NCI-H460 (cell line): Measurements from ENCODE around the gene ITIH6. TPM values are rescaled to one million over a fixed set of nuclear protein-coding genes. Genes with fewer than 3 reads are reported as not detected.
A peak's percentile ranks its signal among the peaks of the same experiment; 100 is the strongest.
"Not testable (repeated sequence)": the region's sequence is repeated elsewhere in the genome, so short reads cannot be mapped to it uniquely, and the experiment has no call there.

Source experiments
- DNase-seq: peaks from one replicate; pipeline ENCODE4 v3.0.0-alpha.2; 2016; ENCODE audit warnings: low read depth; ENCODE audit errors: extremely low read depth
- total RNA-seq: library from RNA; depleted of rRNA; stranded (reverse); fragments of >200 nt; shearing (Covaris generic); gene quantifications from 2 replicates; pipeline ENCODE4 v1.2.3, GENCODE V29; 2014

The ITIH6 gene
- total RNA-seq, 1 experiment from 2014 or later = 0.02 TPM

- no peak for DNase-seq
Measured at GRCh38 chrX:54807524-54808108, 9.6 kb upstream of the ITIH6 start, which contains the start of gene MAGED2. Gene MAGED2, plus strand, starts transcription at chrX:54807745. Its CDS starts 1,587 bp downstream, at chrX:54809332.

DNA sequence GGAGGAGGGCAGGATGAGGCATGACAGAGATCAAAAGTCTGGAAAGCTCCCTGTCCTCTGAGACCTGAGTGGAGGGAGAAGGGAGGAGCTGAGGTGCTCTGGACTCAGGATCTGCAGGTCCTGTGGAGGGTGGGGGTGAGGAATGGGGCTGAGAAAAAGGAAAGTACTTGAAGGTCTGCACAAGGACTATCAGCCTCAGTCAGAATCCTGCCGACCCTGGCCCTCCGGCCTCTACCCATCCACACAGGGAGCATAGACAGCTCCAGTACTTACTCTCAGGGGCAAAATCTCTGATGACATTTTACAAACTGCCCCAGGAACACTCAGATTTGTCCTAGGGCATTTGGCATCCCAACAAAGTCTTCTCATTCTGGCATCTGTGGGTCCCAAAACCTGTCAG lies 991 bp upstream of the ITIH6 start:
- DNase-seq = no peak

- no peak for DNase-seq
Measured at GRCh38 chrX:54794795-54795194, 3.3 kb downstream of the ITIH6 start.

- no peak for DNase-seq
Measured at GRCh38 chrX:54794028-54794427, 4.0 kb downstream of the ITIH6 start.

GRCh38 chrX:54789405-54789804 lies 8.7 kb downstream of the ITIH6 start:
- DNase-seq = not testable (repeated sequence)

GRCh38 chrX:54788446-54788845 lies 9.6 kb downstream of the ITIH6 start:
- DNase-seq = no peak

DNA sequence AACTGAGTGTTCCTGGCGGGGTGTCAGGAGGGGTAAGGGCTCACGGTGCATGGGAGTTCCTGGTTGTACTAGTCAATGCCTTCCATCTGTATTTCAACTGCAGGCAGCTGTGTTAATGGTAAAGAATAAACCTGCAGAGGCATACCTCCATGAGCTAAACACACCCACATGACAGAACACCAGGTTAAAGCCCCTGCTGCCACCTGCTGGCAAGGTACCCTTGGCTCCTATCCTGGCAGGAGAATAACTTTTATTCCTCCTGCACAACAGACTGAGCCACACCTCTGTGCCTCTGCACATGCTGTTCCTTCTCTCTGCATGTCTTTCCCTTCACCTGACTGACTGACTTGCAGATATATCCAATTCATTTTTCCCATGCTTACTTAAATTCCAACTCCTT lies 11.1 kb downstream of the ITIH6 start:
- DNase-seq = no peak

GRCh38 chrX:54785901-54786300 lies 12.2 kb downstream of the ITIH6 start:
- no peak for DNase-seq

- DNase-seq = no peak
Measured at GRCh38 chrX:54776987-54777672, 20.9 kb downstream of the ITIH6 start.

- DNase-seq = no peak
Measured at GRCh38 chrX:54776061-54776460, 22.0 kb downstream of the ITIH6 start.

DNA sequence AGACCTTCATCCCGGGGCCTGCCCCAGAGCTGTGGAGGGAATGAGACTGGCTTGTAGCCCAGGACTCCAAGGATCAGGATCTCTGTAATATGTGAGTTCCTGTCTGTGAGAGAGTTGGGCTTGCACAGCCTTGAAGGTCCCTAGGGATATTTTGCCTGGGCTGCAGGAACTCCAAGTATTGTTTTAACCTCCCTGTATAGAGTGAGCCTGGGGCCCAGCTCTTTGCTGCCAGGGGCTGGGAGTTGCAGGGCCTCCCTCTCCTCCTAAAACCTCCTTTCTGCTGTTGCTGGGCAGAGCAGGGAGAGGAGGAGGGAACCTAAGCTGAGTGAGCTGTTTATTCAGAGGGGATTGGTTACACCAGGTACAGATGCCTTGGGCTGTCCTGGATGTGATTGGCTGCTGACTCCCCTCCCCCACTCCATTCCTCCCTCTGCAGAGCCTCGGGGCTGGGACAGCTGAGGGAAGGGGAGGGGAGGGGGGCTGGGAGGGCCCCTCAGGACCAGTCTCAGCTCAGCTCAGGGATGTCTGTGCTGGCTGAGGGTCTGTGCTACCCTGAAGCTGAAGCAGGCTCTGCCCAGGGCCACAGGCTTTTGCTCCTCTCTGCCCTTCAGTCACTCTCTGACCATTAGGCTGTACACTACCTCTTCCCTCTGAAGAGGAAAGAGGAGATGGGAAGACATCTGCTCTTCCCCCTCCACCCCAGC lies 23.5 kb downstream of the ITIH6 start:
- not testable (repeated sequence) for DNase-seq

DNA sequence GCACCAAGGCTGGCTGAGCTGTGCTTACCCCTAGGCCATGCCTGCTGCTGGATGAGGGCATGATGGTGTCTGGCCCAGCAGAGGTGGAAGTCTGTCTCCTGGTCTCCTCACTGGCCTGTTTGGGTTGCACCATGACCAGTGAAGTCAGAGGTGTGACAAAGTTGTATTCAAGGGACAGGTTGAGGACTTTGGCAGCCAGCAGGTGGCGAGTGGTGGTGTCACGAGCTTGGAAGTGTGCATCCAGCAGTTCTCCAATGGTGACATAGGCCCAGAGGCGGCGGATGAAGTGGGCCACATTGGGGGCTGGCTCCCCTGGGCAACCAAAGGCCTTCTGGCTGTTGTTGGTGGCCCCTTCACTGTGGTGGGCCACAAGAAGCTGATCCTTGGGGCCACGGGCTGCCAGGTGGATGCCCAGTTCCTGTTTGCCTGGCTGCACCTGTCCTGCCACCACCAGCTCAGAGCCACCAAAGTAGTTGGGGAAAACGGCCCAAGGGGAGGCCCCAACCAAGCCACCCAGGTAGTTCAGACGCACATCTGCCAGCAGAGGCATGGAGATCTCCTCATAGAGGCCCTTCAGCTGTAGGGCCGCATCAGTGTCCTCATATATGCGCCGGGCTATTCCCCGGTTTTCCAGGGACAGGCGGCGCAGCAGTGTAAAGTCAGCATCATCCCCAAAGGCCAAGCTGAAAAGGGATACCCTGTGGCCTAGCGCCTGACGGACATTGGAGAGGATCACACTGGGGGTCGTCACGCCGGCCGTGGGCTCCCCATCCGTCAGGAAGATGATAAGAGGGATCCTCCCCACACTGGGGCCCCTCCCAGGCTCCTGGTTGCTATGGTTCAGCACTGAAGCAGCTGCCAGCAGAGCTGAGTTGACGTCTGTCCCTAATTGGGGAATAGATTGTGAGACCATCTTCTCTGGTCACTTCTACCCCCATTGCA lies 39.7 kb downstream of the ITIH6 start:
- no peak for DNase-seq

- DNase-seq = no peak
Measured at GRCh38 chrX:54754854-54755253, 43.2 kb downstream of the ITIH6 start.

GRCh38 chrX:54748626-54749025 lies 49.4 kb downstream of the ITIH6 start:
- no peak for DNase-seq

DNA sequence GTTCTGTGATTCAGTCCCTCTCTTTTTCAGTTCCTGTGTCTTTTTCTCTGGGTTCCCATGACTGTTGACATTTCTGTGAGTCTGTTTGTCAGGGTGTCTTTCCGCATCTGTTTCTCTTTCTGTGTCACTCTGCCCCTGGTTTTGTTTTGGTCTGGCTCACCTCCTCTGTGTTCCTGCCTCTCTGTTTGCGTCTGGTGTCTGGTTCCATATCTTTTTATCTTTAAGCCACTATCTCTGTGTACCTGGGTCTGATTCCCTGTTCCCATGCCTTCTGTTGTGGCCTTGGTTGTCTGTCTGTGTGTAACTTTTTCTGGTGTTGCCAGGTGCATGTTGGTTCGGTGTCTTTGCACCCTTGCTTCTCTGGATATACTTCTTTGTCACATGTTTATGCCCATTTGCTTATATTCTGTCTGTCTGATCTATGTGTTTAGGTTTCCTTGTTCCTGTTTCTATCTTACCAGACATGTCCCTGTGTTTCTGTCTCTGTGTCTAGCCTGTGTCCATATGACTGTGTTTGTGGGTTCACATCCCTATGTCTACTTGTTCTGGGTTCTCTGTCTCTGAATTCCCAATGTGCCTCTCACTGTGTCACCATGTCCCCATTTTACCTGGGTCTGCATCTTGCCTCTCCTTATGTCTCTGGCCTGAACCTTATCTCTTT lies 50.2 kb downstream of the ITIH6 start:
- DNase-seq = no peak

GRCh38 chrX:54746928-54747327 lies 51.1 kb downstream of the ITIH6 start:
- no peak for DNase-seq

DNA sequence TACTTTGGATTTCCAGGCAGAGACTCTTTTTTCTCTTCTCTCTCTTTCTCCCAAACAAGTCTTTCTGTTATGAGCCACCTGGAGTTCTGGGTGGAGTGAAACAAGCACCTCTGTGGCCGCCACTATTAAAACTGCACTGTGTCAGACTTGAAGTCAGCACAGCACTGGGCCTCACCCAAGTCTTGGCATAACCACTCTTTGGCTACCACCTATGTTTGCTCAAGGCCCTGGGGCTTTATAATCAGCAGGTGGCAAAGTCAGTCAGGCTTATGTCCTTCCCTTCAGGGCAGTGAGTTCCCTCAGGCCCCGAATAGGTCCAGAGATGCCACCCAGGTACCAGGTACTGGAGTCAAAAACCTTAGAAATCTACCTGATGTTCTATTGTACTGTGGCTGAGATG lies 52.4 kb downstream of the ITIH6 start:
- DNase-seq = no peak

- not testable (repeated sequence) for DNase-seq
Measured at GRCh38 chrX:54738567-54738966, 59.5 kb downstream of the ITIH6 start.

DNA sequence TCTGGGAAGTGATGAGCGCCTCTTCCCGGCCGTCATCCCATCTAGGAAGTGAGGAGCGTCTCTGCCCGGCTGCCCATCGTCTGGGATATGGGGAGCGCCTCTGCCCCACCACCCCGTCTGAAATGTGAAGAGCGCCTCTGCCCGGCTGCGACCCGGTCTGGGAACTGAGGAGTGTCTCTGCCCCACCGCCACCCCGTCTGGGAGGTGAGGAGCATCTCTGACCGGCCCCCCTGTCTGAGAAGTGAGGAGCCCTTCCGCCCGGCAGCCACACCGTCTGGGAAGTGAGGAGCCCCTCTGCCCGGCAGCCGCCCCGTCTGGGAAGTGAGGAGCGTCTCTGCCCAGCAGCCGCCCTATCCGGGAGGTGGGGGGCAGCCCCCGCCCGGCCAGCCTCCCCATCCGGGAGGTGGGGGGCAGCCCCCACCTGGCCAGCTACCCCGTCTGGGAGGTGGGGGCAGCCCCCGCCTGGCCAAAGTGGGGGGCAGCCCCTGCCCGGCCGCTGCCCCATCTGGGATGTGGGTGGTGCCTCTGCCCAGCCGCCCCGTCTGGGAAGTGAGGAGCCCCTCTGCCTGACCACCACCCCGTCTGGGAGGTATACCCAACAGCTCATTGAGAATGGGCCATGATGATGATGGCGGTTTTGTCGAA lies 61.6 kb downstream of the ITIH6 start:
- not testable (repeated sequence) for DNase-seq

DNA sequence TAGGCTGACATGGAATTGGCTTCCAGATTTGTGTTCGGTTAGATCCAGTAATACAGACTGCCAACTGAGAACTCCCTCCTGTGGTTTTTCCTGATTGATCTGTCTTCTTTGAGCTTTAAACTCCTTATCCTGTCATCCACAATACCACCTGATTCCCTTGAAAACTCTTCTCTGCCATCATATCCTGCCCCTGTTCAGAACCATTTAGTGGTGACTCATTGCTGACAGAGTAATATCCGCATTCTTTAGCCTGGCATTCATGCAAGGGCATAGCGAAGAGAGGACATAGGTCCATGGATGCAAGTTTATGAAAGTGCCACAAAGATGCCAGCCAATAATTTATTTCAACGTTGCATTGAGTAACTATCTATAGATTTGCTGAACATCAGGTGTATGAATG lies 76.6 kb downstream of the ITIH6 start:
- peak; percentile 23 for DNase-seq
